GM18508 (cell line): ENCODE results near the gene C12orf57.

Experiments used
- ATAC-seq: cut with Tn5 transposase; IDR thresholded peaks from one replicate; pipeline ENCODE4 v1.9.1; 2021; ENCODE audit warnings: moderate number of reproducible peaks; ENCODE audit not compliant: insufficient read depth, unreplicated experiment

C12orf57 gene

DNA sequence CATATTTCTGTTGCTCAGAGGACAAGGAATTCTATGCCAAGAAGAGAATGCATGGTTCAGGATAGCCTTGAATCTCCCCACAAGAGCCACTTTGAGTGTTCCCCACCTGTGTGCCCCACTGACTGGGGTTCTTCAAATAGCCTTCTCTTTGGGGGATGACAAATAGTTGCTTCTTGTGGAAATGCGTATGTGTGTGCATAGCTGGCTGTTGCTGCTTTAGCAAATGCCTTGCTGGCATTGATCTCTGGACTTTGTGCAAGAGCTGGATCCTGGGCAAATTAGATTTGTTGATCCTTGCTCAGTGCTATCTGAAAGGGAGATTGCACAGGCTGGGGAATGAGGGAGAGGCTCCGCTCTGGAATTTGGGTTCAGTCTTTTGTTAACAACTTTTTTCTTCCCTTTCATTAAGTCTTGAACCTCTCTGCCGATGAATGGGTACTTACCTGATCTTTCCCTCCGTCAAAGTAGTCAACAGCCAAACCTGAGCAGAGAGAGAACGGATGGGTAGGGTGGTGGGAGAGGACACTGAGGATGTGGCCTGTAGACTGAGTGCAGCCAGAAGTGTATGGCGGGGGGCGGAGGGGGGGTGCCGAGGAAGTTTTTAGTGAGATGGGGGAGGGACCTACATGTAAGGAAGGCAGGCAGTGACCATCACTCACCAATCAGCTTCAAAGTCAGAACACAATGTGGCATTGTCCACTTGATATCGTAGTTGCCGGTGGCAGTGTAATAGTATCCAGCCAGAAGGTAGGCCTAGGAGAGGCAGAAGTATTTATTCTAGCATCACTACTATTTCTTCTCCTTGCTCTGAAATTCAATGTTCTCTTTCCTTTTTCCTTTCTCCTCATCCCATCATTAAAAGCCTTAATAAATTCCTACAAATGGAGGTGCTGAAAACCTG, 37.6 kb downstream of the C12orf57 start:
- ATAC-seq = no peak

DNA sequence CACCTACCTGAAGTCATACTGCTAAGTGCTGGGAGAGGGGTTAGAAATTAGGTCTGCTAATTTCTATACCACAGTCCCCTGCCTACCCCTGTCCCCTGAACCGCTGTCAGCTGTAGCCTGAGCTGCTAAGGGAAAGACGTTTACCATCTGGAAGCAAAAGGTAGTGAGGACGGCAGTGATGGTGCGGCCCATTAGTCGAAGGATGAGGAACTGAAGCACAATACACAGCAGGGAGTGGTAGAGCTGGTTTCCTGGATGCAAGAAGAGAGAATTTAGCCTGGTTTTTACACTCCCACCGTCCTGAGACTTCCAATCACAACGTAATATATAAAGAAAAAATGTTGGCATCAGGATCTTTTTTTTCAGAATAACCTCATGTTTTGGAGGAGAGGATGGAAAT, 38.7 kb downstream of the C12orf57 start:
- no peak for ATAC-seq

- ATAC-seq = no peak
Measured at GRCh38 chr12:6987956-6988553, 44.2 kb downstream of the C12orf57 start.
